GM18909 (cell line): ENCODE measurements around the gene CCP110.
A peak's percentile ranks its signal among the peaks of the same experiment; 100 is the strongest.

Source experiments
- ATAC-seq: cut with Tn5 transposase; IDR thresholded peaks from one replicate; pipeline ENCODE4 v1.9.1; 2021; ENCODE audit warnings: mild to moderate bottlenecking; ENCODE audit not compliant: unreplicated experiment, poor library complexity

Gene CCP110

GRCh38 chr16:19523559-19524355, at the start of gene CCP110:
CCP110 (plus strand) TSS chr16:19523942; CDS start chr16:19527882, 3,940 bp downstream.
- peak; percentile 76 for ATAC-seq

- ATAC-seq = no peak
Observed at GRCh38 chr16:19474617-19475016, 49.1 kb upstream of the CCP110 start.

GRCh38 chr16:19478505-19478904, 45.2 kb upstream of the CCP110 start:
- ATAC-seq = no peak

GRCh38 chr16:19479302-19479721, 44.4 kb upstream of the CCP110 start:
- no peak for ATAC-seq

- no peak for ATAC-seq
Observed at GRCh38 chr16:19481296-19481695, 42.4 kb upstream of the CCP110 start.

GRCh38 chr16:19481769-19482168, 42.0 kb upstream of the CCP110 start:
- ATAC-seq = no peak

- ATAC-seq = no peak
Observed at GRCh38 chr16:19482291-19482690, 41.5 kb upstream of the CCP110 start.

GRCh38 chr16:19484096-19484495, 39.6 kb upstream of the CCP110 start:
- no peak for ATAC-seq

GRCh38 chr16:19485611-19486010, 38.1 kb upstream of the CCP110 start:
- no peak for ATAC-seq

- no peak for ATAC-seq
Observed at GRCh38 chr16:19486051-19486450, 37.7 kb upstream of the CCP110 start.

- ATAC-seq = no peak
Observed at GRCh38 chr16:19486750-19487325, 36.9 kb upstream of the CCP110 start.

GRCh38 chr16:19488213-19488640, 35.5 kb upstream of the CCP110 start:
- no peak for ATAC-seq

- no peak for ATAC-seq
Observed at GRCh38 chr16:19490619-19491018, 33.1 kb upstream of the CCP110 start.

- no peak for ATAC-seq
Observed at GRCh38 chr16:19497176-19497575, 26.6 kb upstream of the CCP110 start.

GRCh38 chr16:19499006-19499405, 24.7 kb upstream of the CCP110 start:
- ATAC-seq = no peak

GRCh38 chr16:19499481-19499880, 24.3 kb upstream of the CCP110 start:
- ATAC-seq = no peak

- no peak for ATAC-seq
Observed at GRCh38 chr16:19502395-19503131, 21.2 kb upstream of the CCP110 start.

GRCh38 chr16:19503461-19504075, 20.2 kb upstream of the CCP110 start:
- ATAC-seq = no peak

- ATAC-seq = no peak
Observed at GRCh38 chr16:19505600-19506303, 18.0 kb upstream of the CCP110 start.

GRCh38 chr16:19506965-19507364, 16.8 kb upstream of the CCP110 start:
- ATAC-seq = no peak
